PC-9 (cell line): ENCODE data around the gene LMBRD2.

Experiments used
- CTCF ChIP-seq: fragments of 200-600 bp; sonication (generic); conservative IDR thresholded peaks from 2 replicates; pipeline ENCODE4 v1.6.1; 2017; ENCODE audit warnings: mixed run types, antibody characterized with exemption, mild to moderate bottlenecking, moderate library complexity
- EZH2 ChIP-seq: fragments of 200-600 bp; sonication (generic); IDR thresholded peaks from 2 replicates; pipeline ENCODE4 v1.8.0; 2017; ENCODE audit warnings: antibody characterized with exemption, low read depth

GRCh38 chr5:36054647-36055046, 97.0 kb downstream of the LMBRD2 start:
- TF ChIP-seq CTCF (no peak), EZH2 (no peak)
